ENCODE data around the gene ZNF518B.

GRCh38 chr4:10413177-10413576, 44.0 kb downstream of the ZNF518B start:
- TF ChIP-seq, protein P1, sequence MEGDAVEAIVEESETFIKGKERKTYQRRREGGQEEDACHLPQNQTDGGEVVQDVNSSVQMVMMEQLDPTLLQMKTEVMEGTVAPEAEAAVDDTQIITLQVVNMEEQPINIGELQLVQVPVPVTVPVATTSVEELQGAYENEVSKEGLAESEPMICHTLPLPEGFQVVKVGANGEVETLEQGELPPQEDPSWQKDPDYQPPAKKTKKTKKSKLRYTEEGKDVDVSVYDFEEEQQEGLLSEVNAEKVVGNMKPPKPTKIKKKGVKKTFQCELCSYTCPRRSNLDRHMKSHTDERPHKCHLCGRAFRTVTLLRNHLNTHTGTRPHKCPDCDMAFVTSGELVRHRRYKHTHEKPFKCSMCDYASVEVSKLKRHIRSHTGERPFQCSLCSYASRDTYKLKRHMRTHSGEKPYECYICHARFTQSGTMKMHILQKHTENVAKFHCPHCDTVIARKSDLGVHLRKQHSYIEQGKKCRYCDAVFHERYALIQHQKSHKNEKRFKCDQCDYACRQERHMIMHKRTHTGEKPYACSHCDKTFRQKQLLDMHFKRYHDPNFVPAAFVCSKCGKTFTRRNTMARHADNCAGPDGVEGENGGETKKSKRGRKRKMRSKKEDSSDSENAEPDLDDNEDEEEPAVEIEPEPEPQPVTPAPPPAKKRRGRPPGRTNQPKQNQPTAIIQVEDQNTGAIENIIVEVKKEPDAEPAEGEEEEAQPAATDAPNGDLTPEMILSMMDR (conservative IDR thresholded peaks at IDR 0.05), result no peak
- TF ChIP-seq ZFX (IDR thresholded peaks at IDR 0.05), result no peak

Measured in C4-2B (cell line).